HepG2 (cell line): ENCODE measurements around the gene AHCYL1. TPM values are rescaled to one million over a fixed set of nuclear protein-coding genes. Genes with fewer than 3 reads are reported as not detected.

ENCODE experiments used
- FOSL2 ChIP-seq: sonication (generic); formaldehyde crosslinking; IDR thresholded peaks from 2 replicates; pipeline ENCODE4 v1.4.0; 2020; ENCODE audit warnings: missing genetic modification reagents
- FOXP4 ChIP-seq: sonication (generic); formaldehyde crosslinking; IDR thresholded peaks from 2 replicates; pipeline ENCODE4 v1.4.0; 2020; ENCODE audit warnings: missing genetic modification reagents
- KDM6A ChIP-seq: IDR thresholded peaks from 2 replicates; pipeline ENCODE4 v1.6.1; 2016; ENCODE audit warnings: low read depth
- KLF9 ChIP-seq: IDR thresholded peaks from 2 replicates; pipeline ENCODE4 v1.6.1; 2016; ENCODE audit warnings: low read depth
- NCOA2 ChIP-seq: sonication (generic); formaldehyde crosslinking; IDR thresholded peaks from 2 replicates; pipeline ENCODE4 v1.8.0; 2022; ENCODE audit warnings: inconsistent platforms
- NKX3-1 ChIP-seq: sonication (generic); formaldehyde crosslinking; IDR thresholded peaks from 2 replicates; pipeline ENCODE4 v1.5.0; 2020; ENCODE audit warnings: missing genetic modification reagents
- NR2F6 ChIP-seq, 2 experiments: IDR thresholded peaks; 2 replicates each; pipeline ENCODE4 v1.6.1; 2016; ENCODE audit warnings: antibody characterized with exemption in 1 of 2, mild to moderate bottlenecking in 1 of 2
- NRL ChIP-seq: sonication (generic); formaldehyde crosslinking; IDR thresholded peaks from 2 replicates; pipeline ENCODE4 v1.5.0; 2020; ENCODE audit warnings: missing genetic modification reagents, mild to moderate bottlenecking, moderate library complexity, borderline replicate concordance
- SIX4 ChIP-seq: sonication (generic); formaldehyde crosslinking; IDR thresholded peaks from 2 replicates; pipeline ENCODE4 v1.4.0; 2020; ENCODE audit warnings: missing genetic modification reagents
- TMF1 ChIP-seq: sonication (generic); formaldehyde crosslinking; IDR thresholded peaks from 2 replicates; pipeline ENCODE4 v1.8.1; 2022; ENCODE audit warnings: low read depth, missing genetic modification reagents
- YEATS4 ChIP-seq: sonication (generic); formaldehyde crosslinking; IDR thresholded peaks from 2 replicates; pipeline ENCODE4 v1.4.0; 2020; ENCODE audit warnings: missing genetic modification reagents, borderline replicate concordance
- ZNF121 ChIP-seq: sonication (generic); formaldehyde crosslinking; IDR thresholded peaks from 2 replicates; pipeline ENCODE4 v1.5.0; 2020; ENCODE audit warnings: mild to moderate bottlenecking, missing genetic modification reagents
- ZNF280B ChIP-seq: sonication (generic); formaldehyde crosslinking; IDR thresholded peaks from 2 replicates; pipeline ENCODE4 v1.5.0; 2020; ENCODE audit warnings: missing genetic modification reagents, mild to moderate bottlenecking, borderline replicate concordance
- ZNF331 ChIP-seq: sonication (generic); formaldehyde crosslinking; IDR thresholded peaks from 2 replicates; pipeline ENCODE4 v1.4.0; 2020; ENCODE audit warnings: missing genetic modification reagents
- ZNF740 ChIP-seq: sonication (generic); formaldehyde crosslinking; IDR thresholded peaks from 2 replicates; pipeline ENCODE4 v1.4.0; 2020; ENCODE audit warnings: missing genetic modification reagents
- ZNF749 ChIP-seq: sonication (generic); formaldehyde crosslinking; IDR thresholded peaks from 2 replicates; pipeline ENCODE4 v1.8.0; 2022; ENCODE audit warnings: mild to moderate bottlenecking, missing genetic modification reagents, moderate library complexity, borderline replicate concordance
- polyA plus RNA-seq, 8 experiments: library from polyadenylated mRNA; depleted of rRNA in 3 of 8; stranded (reverse) in 7 of 8; unstranded in 1 of 8; fragments of >200 nt; fragmentation: Illumina TruSeq in 4 of 8; extraction: Trizol in 4 of 8; gene quantifications; 2 replicates each; pipeline versions ENCODE4 v1.2.1 to v1.2.3, GENCODE V29; 2011 to 2016; ENCODE audit warnings: low read depth in 4 of 8, missing spikeins in 1 of 8, mixed read lengths in 1 of 8; ENCODE audit not compliant: insufficient read depth in 1 of 8
- total RNA-seq, 5 experiments: library from RNA; depleted of rRNA; stranded (reverse); fragments of >200 nt; fragmentation: Illumina TruSeq; extraction: Trizol; gene quantifications; 2 replicates each; pipeline ENCODE4 v1.2.3, GENCODE V29; 2016; ENCODE audit warnings: low read depth in 1 of 5
- TF ChIP-seq, protein P1 (sequence below): sonication (generic); formaldehyde crosslinking; conservative IDR thresholded peaks from 2 replicates; pipeline ENCODE4 v1.8.0; 2022; ENCODE audit warnings: mild to moderate bottlenecking, moderate library complexity, missing genetic modification reagents
- TF ChIP-seq, protein P2 (sequence below): sonication (generic); formaldehyde crosslinking; IDR thresholded peaks from 2 replicates; pipeline ENCODE4 v1.5.0; 2020; ENCODE audit warnings: mild to moderate bottlenecking, missing genetic modification reagents

AHCYL1 gene
- total and polyA plus RNA-seq, 2 of the 13 experiments (the other 11 are each of a cell fraction or from before 2014, with no cell fraction given): 40.9 to 76.3 TPM

- TF ChIP-seq, protein P1, sequence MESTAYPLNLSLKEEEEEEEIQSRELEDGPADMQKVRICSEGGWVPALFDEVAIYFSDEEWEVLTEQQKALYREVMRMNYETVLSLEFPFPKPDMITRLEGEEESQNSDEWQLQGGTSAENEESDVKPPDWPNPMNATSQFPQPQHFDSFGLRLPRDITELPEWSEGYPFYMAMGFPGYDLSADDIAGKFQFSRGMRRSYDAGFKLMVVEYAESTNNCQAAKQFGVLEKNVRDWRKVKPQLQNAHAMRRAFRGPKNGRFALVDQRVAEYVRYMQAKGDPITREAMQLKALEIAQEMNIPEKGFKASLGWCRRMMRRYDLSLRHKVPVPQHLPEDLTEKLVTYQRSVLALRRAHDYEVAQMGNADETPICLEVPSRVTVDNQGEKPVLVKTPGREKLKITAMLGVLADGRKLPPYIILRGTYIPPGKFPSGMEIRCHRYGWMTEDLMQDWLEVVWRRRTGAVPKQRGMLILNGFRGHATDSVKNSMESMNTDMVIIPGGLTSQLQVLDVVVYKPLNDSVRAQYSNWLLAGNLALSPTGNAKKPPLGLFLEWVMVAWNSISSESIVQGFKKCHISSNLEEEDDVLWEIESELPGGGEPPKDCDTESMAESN (CRISPR knock-in tag): peak; percentile 100
- TF ChIP-seq NRL (CRISPR knock-in tag) (no peak), TMF1 (no peak), ZNF740 (CRISPR knock-in tag) (no peak), ZNF280B (CRISPR knock-in tag) (peak; percentile 34; the same call in 1 of the 2 replicates), ZNF749 (CRISPR knock-in tag) (no peak), SIX4 (CRISPR knock-in tag) (no peak), KDM6A (0 out of 2 replicates have a peak, but pooled peaks have one; percentile 26), YEATS4 (CRISPR knock-in tag) (no peak), ZNF121 (CRISPR knock-in tag) (no peak), KLF9 (CRISPR knock-in tag) (no peak), NCOA2 (CRISPR knock-in tag) (peak; percentile 59; the same call in 1 of the 2 replicates), ZNF331 (CRISPR knock-in tag) (0 out of 2 replicates have a peak, but pooled peaks have one; percentile 12), FOSL2 (CRISPR knock-in tag) (peak; percentile 49), NR2F6 (IDR thresholded peaks at IDR 0.05) (0 out of 2 replicates have a peak, but pooled peaks have one; percentile 33), NR2F6 (CRISPR knock-in tag; IDR thresholded peaks at IDR 0.05) (0 out of 2 replicates have a peak, but pooled peaks have one; percentile 12), NKX3-1 (no peak), FOXP4 (CRISPR knock-in tag) (peak; percentile 71)
- TF ChIP-seq, protein P2, sequence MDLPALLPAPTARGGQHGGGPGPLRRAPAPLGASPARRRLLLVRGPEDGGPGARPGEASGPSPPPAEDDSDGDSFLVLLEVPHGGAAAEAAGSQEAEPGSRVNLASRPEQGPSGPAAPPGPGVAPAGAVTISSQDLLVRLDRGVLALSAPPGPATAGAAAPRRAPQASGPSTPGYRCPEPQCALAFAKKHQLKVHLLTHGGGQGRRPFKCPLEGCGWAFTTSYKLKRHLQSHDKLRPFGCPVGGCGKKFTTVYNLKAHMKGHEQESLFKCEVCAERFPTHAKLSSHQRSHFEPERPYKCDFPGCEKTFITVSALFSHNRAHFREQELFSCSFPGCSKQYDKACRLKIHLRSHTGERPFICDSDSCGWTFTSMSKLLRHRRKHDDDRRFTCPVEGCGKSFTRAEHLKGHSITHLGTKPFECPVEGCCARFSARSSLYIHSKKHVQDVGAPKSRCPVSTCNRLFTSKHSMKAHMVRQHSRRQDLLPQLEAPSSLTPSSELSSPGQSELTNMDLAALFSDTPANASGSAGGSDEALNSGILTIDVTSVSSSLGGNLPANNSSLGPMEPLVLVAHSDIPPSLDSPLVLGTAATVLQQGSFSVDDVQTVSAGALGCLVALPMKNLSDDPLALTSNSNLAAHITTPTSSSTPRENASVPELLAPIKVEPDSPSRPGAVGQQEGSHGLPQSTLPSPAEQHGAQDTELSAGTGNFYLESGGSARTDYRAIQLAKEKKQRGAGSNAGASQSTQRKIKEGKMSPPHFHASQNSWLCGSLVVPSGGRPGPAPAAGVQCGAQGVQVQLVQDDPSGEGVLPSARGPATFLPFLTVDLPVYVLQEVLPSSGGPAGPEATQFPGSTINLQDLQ (CRISPR knock-in tag): no peak
Observed at GRCh38 chr1:109978761-109979488, 5.6 kb upstream of the AHCYL1 start (continued).
